ENCODE results near the gene ZNF317.

GRCh38 chr19:9109959-9110358, 30.2 kb upstream of the ZNF317 start:
- TF ChIP-seq CTCF (IDR thresholded peaks at IDR 0.05; ENCODE audit: borderline replicate concordance, extremely low read depth, low read length, poor library complexity, severe bottlenecking) (no peak), EZH2 (IDR thresholded peaks at IDR 0.05; ENCODE audit: borderline replicate concordance, low read depth, low read length, severe bottlenecking) (no peak)

Data from DND-41 (cell line).